Peyer's patch (tissue), 4 donors: ENCODE results near the gene AP1S2.

ENCODE experiments used
- CTCF ChIP-seq, 6 experiments: fragments of 450-650 bp in 4 of 6; fragments of 200-600 bp in 2 of 6; sonication (generic) in 1 of 6; IDR thresholded peaks; one replicate each; pipeline ENCODE4 v1.5.1; 2017 to 2019; ENCODE audit warnings: antibody characterized with exemption in 6 of 6, mild to moderate bottlenecking in 3 of 6, moderate library complexity in 1 of 6
- POLR2A ChIP-seq, 2 donors: fragments of 450-650 bp; IDR thresholded peaks; one replicate each; pipeline ENCODE4 v1.5.1; 2017; ENCODE audit warnings: antibody characterized with exemption in 2 of 2, mild to moderate bottlenecking in 2 of 2, moderate library complexity in 2 of 2

- TF ChIP-seq CTCF (IDR thresholded peaks at IDR 0.05) (no peak), POLR2A (IDR thresholded peaks at IDR 0.05) (no peak)
Observed at GRCh38 chrX:15790769-15791290, 63.8 kb downstream of the AP1S2 start.
